ENCODE data around the gene SCFD2.
"Not testable (repeated sequence)": the region's sequence is repeated elsewhere in the genome, so short reads cannot be mapped to it uniquely, and the experiment has no call there.

DNA sequence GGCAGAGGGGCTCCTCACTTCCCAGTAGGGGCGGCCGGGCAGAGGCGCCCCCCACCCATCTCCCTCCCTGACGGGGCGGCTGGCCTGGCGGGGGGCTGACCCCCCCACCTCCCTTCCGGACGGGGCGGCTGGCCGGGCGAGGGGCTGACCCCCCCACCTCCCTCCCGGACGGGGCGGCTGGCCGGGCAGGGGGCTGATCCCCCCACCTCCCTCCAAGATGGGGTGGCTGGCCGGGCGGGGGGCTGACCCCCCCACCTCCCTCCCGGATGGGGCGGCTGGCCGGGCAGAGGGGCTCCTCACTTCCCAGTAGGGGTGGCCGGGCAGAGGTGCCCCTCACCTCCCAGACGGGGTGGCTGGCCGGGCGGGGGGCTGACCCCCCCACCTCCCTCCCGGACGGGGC, 128.1 kb downstream of the SCFD2 start:
- not testable (repeated sequence) for TF ChIP-seq CTCF (IDR thresholded peaks at IDR 0.05; ENCODE audit: insufficient read depth, low read length); POLR2AphosphoS5 (IDR thresholded peaks at IDR 0.05; ENCODE audit: low read depth); GABPA (IDR thresholded peaks at IDR 0.05; ENCODE audit: low read depth)
- TF ChIP-seq, protein P1, sequence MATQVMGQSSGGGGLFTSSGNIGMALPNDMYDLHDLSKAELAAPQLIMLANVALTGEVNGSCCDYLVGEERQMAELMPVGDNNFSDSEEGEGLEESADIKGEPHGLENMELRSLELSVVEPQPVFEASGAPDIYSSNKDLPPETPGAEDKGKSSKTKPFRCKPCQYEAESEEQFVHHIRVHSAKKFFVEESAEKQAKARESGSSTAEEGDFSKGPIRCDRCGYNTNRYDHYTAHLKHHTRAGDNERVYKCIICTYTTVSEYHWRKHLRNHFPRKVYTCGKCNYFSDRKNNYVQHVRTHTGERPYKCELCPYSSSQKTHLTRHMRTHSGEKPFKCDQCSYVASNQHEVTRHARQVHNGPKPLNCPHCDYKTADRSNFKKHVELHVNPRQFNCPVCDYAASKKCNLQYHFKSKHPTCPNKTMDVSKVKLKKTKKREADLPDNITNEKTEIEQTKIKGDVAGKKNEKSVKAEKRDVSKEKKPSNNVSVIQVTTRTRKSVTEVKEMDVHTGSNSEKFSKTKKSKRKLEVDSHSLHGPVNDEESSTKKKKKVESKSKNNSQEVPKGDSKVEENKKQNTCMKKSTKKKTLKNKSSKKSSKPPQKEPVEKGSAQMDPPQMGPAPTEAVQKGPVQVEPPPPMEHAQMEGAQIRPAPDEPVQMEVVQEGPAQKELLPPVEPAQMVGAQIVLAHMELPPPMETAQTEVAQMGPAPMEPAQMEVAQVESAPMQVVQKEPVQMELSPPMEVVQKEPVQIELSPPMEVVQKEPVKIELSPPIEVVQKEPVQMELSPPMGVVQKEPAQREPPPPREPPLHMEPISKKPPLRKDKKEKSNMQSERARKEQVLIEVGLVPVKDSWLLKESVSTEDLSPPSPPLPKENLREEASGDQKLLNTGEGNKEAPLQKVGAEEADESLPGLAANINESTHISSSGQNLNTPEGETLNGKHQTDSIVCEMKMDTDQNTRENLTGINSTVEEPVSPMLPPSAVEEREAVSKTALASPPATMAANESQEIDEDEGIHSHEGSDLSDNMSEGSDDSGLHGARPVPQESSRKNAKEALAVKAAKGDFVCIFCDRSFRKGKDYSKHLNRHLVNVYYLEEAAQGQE (IDR thresholded peaks at IDR 0.05; ENCODE audit: insufficient replicate concordance, low read depth): not testable (repeated sequence)

All from HL-60 (cell line).